GM23338 (cell line): ENCODE measurements around the gene ASPSCR1. TPM values are rescaled to one million over a fixed set of nuclear protein-coding genes. Genes with fewer than 3 reads are reported as not detected.

Experiments
- ETS1 ChIP-seq: IDR thresholded peaks from 2 replicates; pipeline ENCODE4 v1.6.1; 2016; ENCODE audit warnings: antibody characterized with exemption
- EZH2 ChIP-seq: fragments of 200-600 bp; sonication (generic); IDR thresholded peaks from one replicate; pipeline ENCODE4 v1.8.0; 2017; ENCODE audit warnings: antibody characterized with exemption, mild to moderate bottlenecking, low read depth; ENCODE audit not compliant: unreplicated experiment
- JUNB ChIP-seq: IDR thresholded peaks from one replicate; pipeline ENCODE4 v1.6.1; 2016; ENCODE audit warnings: antibody characterized with exemption; ENCODE audit not compliant: unreplicated experiment
- NANOG ChIP-seq: IDR thresholded peaks from 2 replicates; pipeline ENCODE4 v1.6.1; 2016; ENCODE audit warnings: antibody characterized with exemption, borderline replicate concordance
- POLR2AphosphoS5 ChIP-seq: IDR thresholded peaks from 2 replicates; pipeline ENCODE4 v1.6.1; 2016; ENCODE audit warnings: antibody characterized with exemption, low read depth
- REST ChIP-seq: IDR thresholded peaks from one replicate; pipeline ENCODE4 v1.6.1; 2018; ENCODE audit warnings: antibody characterized with exemption; ENCODE audit not compliant: unreplicated experiment
- ZNF331 ChIP-seq: fragments of 250-450 bp; sonication (Bioruptor Pico); IDR thresholded peaks from 2 replicates; pipeline ENCODE4 v1.5.0; 2020; ENCODE audit warnings: low read depth, mild to moderate bottlenecking, moderate library complexity
- ZNF462 ChIP-seq: fragments of 250-450 bp; sonication (Bioruptor Pico); IDR thresholded peaks from 2 replicates; pipeline ENCODE4 v1.5.0; 2020; ENCODE audit warnings: mild to moderate bottlenecking, moderate library complexity
- polyA plus RNA-seq: library from polyadenylated mRNA; unstranded; fragments of >200 nt; fragmentation: Nextera tagmentation; extraction: Ambion mirVana; gene quantifications from 2 replicates; pipeline ENCODE4 v1.2.1, GENCODE V29; 2016
- total RNA-seq: library from RNA; depleted of rRNA; stranded (reverse); fragments of >200 nt; shearing (Covaris generic); gene quantifications from 2 replicates; pipeline ENCODE4 v1.2.3, GENCODE V29; 2014

ASPSCR1 gene
- total and polyA plus RNA-seq, 2 experiments from 2014 or later: 44.2 to 46.9 TPM

GRCh38 chr17:82065193-82065637 lies 87.8 kb downstream of the ASPSCR1 start (continued):
- TF ChIP-seq ZNF462: no peak
- TF ChIP-seq POLR2AphosphoS5: no peak
- no peak for TF ChIP-seq REST
- TF ChIP-seq JUNB: no peak
- TF ChIP-seq ETS1: no peak
- no peak for TF ChIP-seq EZH2
- TF ChIP-seq ZNF331 (CRISPR knock-in tag): no peak
- no peak for TF ChIP-seq NANOG
